ENCODE data around the gene AGTRAP.

- TF ChIP-seq POLR2AphosphoS5 (IDR thresholded peaks at IDR 0.05; ENCODE audit: low read depth, low read length) (no peak), TAF1 (IDR thresholded peaks at IDR 0.05; ENCODE audit: borderline replicate concordance, insufficient read depth, low read length) (no peak), FOXP2 (optimal IDR thresholded peaks at IDR 0.05; ENCODE audit: borderline replicate concordance, extremely low read depth, extremely low read length, insufficient read depth) (no peak)
- TF ChIP-seq, protein P1, sequence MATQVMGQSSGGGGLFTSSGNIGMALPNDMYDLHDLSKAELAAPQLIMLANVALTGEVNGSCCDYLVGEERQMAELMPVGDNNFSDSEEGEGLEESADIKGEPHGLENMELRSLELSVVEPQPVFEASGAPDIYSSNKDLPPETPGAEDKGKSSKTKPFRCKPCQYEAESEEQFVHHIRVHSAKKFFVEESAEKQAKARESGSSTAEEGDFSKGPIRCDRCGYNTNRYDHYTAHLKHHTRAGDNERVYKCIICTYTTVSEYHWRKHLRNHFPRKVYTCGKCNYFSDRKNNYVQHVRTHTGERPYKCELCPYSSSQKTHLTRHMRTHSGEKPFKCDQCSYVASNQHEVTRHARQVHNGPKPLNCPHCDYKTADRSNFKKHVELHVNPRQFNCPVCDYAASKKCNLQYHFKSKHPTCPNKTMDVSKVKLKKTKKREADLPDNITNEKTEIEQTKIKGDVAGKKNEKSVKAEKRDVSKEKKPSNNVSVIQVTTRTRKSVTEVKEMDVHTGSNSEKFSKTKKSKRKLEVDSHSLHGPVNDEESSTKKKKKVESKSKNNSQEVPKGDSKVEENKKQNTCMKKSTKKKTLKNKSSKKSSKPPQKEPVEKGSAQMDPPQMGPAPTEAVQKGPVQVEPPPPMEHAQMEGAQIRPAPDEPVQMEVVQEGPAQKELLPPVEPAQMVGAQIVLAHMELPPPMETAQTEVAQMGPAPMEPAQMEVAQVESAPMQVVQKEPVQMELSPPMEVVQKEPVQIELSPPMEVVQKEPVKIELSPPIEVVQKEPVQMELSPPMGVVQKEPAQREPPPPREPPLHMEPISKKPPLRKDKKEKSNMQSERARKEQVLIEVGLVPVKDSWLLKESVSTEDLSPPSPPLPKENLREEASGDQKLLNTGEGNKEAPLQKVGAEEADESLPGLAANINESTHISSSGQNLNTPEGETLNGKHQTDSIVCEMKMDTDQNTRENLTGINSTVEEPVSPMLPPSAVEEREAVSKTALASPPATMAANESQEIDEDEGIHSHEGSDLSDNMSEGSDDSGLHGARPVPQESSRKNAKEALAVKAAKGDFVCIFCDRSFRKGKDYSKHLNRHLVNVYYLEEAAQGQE (IDR thresholded peaks at IDR 0.05; ENCODE audit: insufficient read depth in 1 of 2, low read depth in 2 of 2, low read length in 2 of 2) = no peak
Measured at GRCh38 chr1:11695861-11696260, 40.1 kb upstream of the AGTRAP start.

All from PFSK-1 (cell line).